Omental fat pad (tissue), 4 donors: ENCODE data around the gene POU4F1. TPM values are rescaled to one million over a fixed set of nuclear protein-coding genes. Genes with fewer than 3 reads are reported as not detected.

Source experiments
- ATAC-seq: fragments of 150-250 bp; one replicate; pipeline ENCODE4 v1.9.1; 2016; ENCODE audit warnings: mild to moderate bottlenecking, moderate library complexity; ENCODE audit not compliant: low FRiP score
- DNase-seq: peaks from one replicate; pipeline ENCODE4 v3.0.0-alpha.2; 2019; ENCODE audit warnings: low spot score
- total RNA-seq, 4 donors: library from RNA; depleted of rRNA; stranded (reverse); fragments of >200 nt; gene quantifications; one replicate each; pipeline ENCODE4 v1.1.0, GENCODE V29; 2016
- TF ChIP-seq, protein P1 (sequence below), 3 donors: fragments of 450-650 bp; IDR thresholded peaks; one replicate each; pipeline ENCODE4 v1.5.1; 2016 to 2017; ENCODE audit warnings: antibody characterized with exemption in 3 of 3, mild to moderate bottlenecking in 3 of 3, moderate library complexity in 2 of 3

Gene POU4F1
- total RNA-seq, 4 donors from 2014 or later, result not detected

DNA sequence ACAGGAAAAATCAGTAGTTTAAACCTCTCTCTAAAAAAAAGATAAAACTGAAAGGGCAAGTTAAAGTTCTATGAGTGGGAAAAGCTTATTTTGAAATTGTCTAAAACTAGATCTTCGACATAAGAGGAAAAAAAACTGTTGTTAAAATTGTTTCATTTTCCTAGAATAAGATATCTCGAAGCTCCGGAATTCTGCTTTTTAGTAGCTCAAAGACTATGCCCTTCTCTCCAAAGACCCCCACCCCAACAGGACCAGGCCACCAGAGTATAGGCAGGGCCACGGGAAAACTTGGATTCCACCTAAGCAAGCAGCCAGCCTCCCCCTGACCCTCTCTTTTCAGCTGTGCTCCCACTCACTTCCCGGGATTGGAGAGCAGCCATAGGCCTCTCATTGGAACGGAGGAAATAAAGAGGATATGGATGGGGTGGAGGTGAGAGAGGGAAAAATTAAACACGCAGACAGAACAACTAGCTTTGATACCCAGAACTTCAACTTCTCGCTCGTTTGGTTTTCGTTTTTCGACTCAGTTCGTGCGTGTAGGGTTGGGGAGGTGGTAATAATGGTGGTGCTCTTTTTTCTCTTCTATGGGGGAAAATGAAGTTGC is 3.0 kb downstream of the POU4F1 start:
- TF ChIP-seq, protein P1, sequence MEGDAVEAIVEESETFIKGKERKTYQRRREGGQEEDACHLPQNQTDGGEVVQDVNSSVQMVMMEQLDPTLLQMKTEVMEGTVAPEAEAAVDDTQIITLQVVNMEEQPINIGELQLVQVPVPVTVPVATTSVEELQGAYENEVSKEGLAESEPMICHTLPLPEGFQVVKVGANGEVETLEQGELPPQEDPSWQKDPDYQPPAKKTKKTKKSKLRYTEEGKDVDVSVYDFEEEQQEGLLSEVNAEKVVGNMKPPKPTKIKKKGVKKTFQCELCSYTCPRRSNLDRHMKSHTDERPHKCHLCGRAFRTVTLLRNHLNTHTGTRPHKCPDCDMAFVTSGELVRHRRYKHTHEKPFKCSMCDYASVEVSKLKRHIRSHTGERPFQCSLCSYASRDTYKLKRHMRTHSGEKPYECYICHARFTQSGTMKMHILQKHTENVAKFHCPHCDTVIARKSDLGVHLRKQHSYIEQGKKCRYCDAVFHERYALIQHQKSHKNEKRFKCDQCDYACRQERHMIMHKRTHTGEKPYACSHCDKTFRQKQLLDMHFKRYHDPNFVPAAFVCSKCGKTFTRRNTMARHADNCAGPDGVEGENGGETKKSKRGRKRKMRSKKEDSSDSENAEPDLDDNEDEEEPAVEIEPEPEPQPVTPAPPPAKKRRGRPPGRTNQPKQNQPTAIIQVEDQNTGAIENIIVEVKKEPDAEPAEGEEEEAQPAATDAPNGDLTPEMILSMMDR (IDR thresholded peaks at IDR 0.05), result no peak
- ATAC-seq (no peak), DNase-seq (no peak)

DNA sequence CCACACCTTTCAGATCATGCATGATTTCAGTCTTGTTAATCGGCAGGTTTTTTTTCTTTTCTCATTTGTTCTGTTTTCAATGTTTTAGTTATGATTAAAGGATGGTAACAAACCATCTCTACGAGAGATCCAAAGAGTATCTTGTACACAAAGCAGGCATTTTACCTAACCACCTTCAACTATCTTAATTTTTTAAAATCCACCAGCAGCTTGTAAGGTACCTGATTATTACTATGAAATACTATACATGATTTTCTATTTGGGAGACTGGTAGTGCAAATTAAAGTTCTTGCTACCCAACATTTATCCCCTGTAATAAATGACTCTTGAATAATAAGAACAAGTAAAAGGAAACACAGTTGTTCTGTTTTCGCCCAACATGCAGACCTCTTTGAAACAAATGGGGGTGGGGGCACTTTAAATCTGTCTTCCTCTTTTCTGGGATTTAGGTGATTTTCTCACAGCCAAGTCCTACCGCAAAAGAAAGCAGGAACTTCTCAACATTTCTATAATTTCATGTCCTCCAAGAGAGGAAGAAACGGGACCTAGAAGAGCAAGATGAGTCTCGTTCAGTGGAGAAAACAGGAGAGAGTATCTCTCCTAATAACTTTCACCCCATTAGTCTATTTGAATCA is 3.6 kb downstream of the POU4F1 start:
- TF ChIP-seq, protein P1 (IDR thresholded peaks at IDR 0.05), result no peak
- ATAC-seq (no peak), DNase-seq (no peak)

DNA sequence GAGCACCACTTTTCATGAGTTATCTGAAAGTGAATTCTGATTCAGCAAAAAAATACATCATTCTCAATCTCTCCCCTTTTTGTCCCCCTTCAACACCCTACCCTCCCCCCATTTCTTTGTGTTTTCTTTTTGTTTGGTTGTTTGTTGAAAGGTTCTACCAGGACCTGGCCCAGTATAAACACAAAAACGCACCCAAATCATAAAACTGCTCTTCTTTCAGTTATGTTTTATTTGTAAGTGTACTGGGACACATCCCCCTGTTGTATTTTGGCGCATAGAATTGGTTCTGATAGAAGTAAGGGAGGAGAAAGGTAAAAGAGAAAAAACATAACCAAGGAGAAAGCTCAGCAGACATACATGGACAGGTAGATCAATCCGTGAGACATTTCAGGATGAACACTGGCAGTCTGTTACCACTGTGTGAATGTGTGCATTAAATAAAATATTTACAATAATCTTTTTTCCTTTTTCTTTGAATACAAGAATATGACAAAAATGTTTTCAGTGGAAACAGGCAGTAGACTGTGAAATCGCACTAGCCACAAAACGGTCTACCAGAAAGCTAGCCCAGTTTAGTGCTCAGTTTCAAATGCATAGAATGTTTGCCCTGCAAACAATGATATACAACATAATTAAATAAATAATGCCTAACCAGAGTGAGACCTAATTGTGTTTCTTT is 4.2 kb downstream of the POU4F1 start:
- DNase-seq, result no peak
- no peak for ATAC-seq
- TF ChIP-seq, protein P1 (IDR thresholded peaks at IDR 0.05), result no peak

DNA sequence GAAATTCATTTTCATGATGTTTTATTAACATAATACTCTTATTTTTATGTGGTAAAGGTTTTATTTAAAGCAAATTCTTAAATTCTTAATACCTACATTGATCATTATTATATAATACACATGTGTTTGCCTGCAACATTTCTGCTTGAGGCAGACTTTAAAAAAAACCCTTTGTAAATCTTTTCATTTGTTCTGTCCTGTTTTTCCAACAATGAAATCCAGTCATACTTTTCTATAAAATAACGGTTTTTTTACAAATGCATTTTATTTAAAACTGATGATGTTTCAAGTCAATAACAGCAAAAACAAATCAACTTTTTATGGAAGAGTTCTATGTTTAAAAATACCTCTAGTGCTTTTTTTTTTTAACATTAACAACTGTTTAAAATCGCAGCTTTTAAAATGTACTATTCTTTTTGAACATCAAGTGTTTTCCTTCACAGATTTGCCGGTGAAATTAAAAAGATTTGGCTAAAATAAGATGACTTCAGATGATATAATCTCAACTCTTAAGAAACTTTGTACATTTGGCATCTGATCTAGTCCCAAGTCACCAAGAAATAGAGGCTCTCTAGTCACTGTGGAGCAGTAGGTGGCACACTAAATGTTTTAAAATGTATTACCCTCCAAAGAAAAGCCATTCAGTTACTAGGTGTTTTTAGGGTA is 5.1 kb downstream of the POU4F1 start:
- no peak for ATAC-seq
- no peak for DNase-seq
- TF ChIP-seq, protein P1 (IDR thresholded peaks at IDR 0.05), result no peak

DNA sequence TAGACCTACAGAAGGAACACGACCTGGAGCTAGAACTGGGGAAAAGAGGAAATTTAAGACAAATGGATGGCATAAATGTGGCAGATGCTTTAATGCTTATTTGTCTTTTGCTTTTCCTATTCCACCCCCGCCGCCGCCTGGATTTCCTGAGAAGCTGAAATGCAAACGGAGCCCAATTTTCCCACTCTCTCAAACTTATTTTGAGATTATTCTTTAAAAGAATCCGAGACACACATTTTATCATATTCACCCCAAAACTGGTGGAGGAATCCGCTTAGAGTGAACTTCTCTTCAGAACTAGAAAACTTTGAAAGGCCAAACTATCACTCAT is 5.8 kb downstream of the POU4F1 start:
- ATAC-seq, result no peak
- DNase-seq, result no peak
- TF ChIP-seq, protein P1 (IDR thresholded peaks at IDR 0.05), result no peak

DNA sequence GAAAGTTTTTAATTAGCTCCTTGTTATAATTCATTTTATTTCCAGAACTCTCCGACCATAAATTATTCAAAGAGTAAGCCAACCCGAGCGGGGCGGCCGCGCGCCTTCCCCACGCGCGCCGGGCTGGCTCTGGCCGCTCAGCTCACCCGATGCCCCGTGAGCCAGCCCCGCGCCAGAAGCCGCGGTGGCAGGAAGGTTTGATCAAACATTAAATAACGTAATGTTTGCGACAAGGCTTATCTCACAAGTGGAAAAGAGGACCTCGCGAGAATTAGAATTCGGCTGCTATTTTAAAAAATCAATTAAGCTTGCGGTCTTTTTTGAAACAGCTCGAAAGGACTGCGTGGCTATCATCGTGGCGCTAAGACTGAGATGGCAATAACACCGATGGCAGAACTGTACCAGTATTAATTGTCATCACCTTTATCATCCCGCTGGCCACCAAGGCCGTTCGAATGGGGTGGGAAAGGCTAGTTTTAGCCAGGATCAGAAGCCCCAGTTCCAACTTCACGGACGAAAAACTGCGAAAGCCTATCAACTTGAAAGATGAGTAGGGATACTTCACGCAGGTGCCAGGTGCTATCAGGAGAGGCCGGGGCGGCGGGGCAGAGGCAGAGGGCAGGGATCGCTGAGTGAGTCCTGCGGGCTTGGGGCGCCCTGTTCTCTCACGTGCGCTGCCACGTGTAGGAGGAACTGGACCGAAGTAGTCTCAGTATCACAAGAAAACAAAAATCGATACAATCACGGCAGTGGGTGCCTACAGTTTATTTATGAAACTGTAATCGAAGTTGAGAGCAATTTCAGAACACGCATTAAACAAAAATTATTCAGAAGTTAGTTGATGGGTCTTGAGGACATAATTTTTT is 6.4 kb downstream of the POU4F1 start:
- TF ChIP-seq, protein P1 (IDR thresholded peaks at IDR 0.05), result no peak
- DNase-seq (no peak), ATAC-seq (no peak)
